Hepatocyte (in vitro differentiated cells): ENCODE measurements around the gene ABI3BP.

Source experiments
- CTCF ChIP-seq: fragments of 200-600 bp; sonication (generic); IDR thresholded peaks from 2 replicates; pipeline ENCODE4 v1.5.1; 2016; ENCODE audit warnings: antibody characterized with exemption, mild to moderate bottlenecking; ENCODE audit not compliant: poor library complexity
- EZH2 ChIP-seq: fragments of 200-600 bp; sonication (generic); IDR thresholded peaks from 2 replicates; pipeline ENCODE4 v1.6.1; 2016; ENCODE audit warnings: antibody characterized with exemption, mild to moderate bottlenecking, borderline replicate concordance
- EZH2phosphoT487 ChIP-seq: fragments of 200-600 bp; sonication (generic); IDR thresholded peaks from one replicate; pipeline ENCODE4 v1.6.1; 2018; ENCODE audit warnings: antibody characterized with exemption, mild to moderate bottlenecking, low read depth, moderate library complexity; ENCODE audit not compliant: unreplicated experiment, severe bottlenecking

DNA sequence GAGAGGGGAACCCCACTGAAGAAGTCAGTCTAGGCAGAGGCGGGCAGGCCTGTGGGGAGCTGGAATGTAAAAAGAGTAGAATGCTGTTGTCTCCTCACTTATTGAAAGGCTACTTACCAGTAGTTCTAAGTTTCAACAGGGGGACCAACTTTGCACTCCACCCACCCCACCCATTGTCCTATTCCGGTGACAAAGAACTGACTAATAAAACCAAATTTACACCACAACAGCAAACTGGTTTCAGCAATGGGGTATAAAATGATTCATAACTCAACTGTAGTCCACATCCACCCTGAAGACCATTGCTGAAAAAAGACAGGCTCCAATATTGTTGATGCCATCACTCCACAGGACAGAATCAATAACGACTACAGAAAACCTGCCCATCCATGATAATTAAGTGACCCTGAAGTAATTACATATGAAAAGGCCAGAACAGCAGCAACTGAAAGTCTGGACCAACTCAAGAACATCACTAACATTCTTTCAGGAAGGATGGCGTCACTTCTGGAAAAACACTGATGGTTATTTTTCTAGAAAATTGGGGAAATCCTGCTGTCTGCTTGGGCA lies 80.2 kb downstream of the ABI3BP start:
- no peak for TF ChIP-seq CTCF
- TF ChIP-seq EZH2 = no peak
- no peak for TF ChIP-seq EZH2phosphoT487
